Suprapubic skin (tissue), 4 donors: Measurements from ENCODE around the gene SCD5.

Source experiments
- CTCF ChIP-seq, 2 donors: fragments of 200-600 bp in 1 of 2; fragments of 450-650 bp in 1 of 2; sonication (generic) in 1 of 2; IDR thresholded peaks; one replicate each; pipeline ENCODE4 v1.5.1; 2016 to 2019; ENCODE audit warnings: antibody characterized with exemption in 2 of 2, mild to moderate bottlenecking in 1 of 2, moderate library complexity in 1 of 2
- EP300 ChIP-seq: sonication (generic); formaldehyde crosslinking; IDR thresholded peaks from one replicate; pipeline ENCODE4 v1.6.1; 2017; ENCODE audit warnings: antibody characterized with exemption
- POLR2A ChIP-seq, 2 donors: fragments of 450-650 bp; IDR thresholded peaks; one replicate each; pipeline ENCODE4 v1.6.1; 2017; ENCODE audit warnings: antibody characterized with exemption in 2 of 2, mild to moderate bottlenecking in 2 of 2, moderate library complexity in 2 of 2
- POLR2AphosphoS5 ChIP-seq, 3 donors: sonication (generic); formaldehyde crosslinking; IDR thresholded peaks; one replicate each; pipeline ENCODE4 v1.6.1; 2017; ENCODE audit warnings: antibody characterized with exemption in 3 of 3

GRCh38 chr4:82599336-82599735, 199.3 kb downstream of the SCD5 start:
- no peak for TF ChIP-seq POLR2A (IDR thresholded peaks at IDR 0.05)
- TF ChIP-seq CTCF (IDR thresholded peaks at IDR 0.05): no peak
- no peak for TF ChIP-seq POLR2AphosphoS5 (IDR thresholded peaks at IDR 0.05)
- TF ChIP-seq EP300: no peak
